GM11168 (cell line): Measurements from ENCODE around the gene SSR4.
"Not testable (repeated sequence)": the region's sequence is repeated elsewhere in the genome, so short reads cannot be mapped to it uniquely, and the experiment has no call there.

ENCODE experiments used
- in situ Hi-C: fragments of 300-500 bp; cut with MboI; formaldehyde crosslinking; loops from one replicate; pipeline ENCODE4 v1.12.0; 2022; ENCODE audit warnings: low sequenced_read_pairs; ENCODE audit not compliant: unreplicated experiment

Gene SSR4

DNA sequence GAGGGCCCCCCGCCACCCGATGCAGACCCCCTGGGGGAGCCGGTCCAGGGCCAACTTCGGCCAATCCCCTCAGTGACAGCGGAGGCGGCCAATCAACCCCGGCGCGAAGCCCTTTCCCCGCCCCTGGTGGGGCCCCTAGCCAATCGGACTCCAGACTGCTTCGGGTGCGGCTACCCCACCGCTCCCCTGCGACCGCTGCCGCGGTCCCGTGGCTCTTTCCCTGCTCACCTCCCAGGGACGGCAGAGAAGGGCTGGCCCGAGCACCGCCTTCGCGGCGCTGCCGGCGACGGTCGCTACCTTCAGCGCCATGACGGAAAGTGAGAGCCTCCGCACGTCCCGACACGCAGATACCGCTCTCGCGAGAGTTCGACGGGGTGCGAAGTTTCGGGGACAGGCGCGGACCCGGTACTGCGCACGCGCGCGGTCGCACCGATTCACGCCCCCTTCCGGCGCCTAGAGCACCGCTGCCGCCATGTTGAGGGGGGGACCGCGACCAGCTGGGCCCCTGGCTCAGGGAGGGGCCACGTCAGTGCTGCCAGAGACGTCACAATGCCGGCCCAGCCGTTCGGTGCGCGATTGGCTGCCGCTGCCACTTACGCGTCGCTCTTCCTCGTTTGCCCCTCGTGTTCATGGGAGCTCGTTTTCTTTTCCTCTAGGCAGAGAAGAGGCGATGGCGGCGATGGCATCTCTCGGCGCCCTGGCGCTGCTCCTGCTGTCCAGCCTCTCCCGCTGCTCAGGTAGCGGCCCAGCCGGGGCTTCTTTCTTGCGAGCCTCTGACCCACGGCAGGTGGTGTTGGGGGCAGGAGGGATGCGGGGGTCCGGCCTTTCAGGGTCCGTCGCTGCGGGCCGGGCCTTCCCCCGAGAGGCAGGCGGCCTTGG, at the start of gene SSR4, which contains the start of gene IDH3G:
Gene SSR4 (plus strand): TSS at position 651 of the 879 bp plus-strand sequence. CDS start 20 bp downstream, at position 671.
Gene IDH3G (minus strand): TSS at position 358 of the 879 bp plus-strand sequence. CDS start 49 bp downstream, at position 309.
- in situ Hi-C loops: no loop called here

DNA sequence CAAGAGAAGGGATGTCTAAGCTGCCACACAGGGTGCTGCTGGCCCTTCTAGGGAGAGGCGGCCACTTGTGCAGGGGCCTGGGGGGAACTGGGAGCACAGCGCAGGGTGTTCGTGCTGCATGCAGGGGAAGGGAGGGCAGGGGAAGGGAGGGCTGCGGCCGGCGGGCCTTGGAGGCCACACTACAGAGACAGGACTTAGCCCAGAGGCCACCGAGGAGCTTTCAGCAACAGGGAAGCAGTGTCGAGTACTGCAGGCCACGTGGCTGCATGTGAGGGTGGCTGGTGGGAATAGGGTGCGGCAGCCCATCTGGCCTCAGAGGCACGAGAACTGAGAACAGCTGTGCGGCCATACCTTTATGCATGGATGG, 49.4 kb upstream of the SSR4 start:
- in situ Hi-C loops: not testable (repeated sequence)

DNA sequence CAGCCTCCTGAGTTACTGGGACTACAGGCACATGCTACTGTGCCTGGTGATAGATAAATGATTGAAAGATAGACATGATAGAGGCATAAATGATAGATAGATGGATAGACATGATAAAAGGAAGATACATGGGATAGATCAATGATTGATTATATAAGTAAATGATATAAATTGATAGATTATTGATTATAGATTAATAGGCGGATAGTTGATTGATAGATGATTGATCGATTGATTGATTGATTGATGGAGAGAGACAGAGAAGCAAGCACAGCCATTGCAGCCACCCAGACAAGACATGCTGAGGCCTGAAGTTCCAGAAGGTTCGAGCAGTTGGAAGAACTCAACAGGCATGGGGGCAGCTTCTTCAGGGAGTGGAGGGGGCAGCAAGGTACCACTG, 48.1 kb upstream of the SSR4 start:
- in situ Hi-C loops: no loop called here

DNA sequence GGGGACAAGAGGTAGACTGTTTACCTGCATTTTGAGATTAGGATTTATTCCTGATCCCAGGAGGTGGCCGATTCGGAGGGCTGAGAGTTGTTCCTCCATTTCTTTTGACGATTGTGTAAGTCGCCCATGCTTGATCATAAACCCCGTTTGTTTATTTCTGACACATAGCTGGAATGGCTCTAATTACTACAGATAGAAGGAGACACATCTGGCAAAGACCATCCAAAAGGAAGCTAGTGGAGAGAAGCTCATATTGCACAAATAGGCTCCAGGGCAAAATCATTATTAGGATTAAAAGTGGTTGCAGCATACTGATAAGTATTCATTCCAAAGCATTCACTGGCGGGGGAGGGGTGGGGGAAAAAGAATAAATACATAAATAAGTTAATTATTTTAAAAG, 47.5 kb upstream of the SSR4 start:
- in situ Hi-C loops: not testable (repeated sequence)

DNA sequence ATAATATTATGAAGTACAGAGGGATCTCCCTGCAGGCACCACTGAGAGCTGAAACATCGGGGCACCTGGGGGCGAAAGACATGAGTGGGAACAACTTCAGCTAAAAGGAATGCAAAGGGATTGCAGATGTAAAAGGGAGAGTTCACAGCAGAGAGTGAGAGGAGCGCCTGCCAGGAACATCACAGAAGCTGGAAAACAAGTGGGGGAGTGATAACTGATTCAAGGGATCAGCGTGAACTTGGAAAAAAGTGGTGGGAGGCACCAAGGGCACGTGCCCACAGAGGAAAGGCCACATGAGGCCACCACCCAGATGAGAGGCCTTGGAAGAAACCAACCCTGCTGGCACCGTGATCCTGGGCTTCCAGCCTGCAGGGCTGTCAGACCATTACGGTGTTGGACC, 45.5 kb upstream of the SSR4 start:
- in situ Hi-C loops: not testable (repeated sequence)

DNA sequence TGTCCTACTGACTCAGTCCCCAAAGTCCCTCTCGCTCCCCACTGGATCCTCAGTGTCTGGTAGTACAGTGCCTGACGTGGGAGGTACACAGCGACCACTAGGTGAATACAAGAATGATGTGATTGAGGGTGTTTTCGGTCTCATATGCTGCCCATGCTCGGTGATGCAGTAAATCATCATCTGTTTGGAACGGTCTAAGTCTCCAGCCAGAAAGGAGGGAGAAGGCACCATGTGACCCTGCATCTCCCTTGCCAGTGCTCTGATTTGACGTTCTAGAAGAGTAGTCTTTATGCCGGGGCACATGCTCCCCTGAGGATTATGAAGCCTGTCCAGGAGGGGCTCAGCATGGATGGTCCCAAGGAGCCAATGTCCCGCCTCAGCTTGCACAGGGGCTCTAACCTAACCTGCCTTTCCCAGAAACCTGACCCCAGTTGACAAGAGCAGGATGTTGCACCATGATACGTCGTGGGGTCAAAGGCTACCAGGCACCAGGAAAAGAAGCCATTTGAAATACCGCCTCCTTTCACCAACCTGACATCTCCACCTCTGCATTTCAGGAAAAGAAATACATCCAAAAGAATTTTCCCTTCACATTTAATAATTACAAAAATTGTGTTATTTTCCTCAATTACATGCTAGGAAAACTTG, 44.2 kb upstream of the SSR4 start:
- in situ Hi-C loops: no loop called here

DNA sequence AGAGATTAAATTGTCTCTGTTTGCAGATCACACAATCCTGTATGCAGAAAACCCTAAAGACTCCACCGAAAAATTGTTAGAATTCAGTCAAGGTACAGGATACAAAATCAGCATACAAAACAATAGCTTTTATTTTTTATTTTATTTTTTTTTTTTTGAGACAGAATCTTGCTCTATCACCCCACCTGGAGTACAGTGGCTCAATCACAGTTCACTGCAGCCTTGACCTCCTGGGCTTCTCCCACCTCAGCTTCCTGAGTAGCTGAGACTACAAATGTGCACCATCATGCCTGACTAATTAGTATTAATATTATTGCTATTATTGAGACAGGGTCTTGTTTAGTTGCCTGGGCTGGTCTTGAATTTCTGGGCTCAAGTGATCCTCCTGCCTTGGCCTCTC, 39.3 kb upstream of the SSR4 start:
- in situ Hi-C loops: no loop called here

DNA sequence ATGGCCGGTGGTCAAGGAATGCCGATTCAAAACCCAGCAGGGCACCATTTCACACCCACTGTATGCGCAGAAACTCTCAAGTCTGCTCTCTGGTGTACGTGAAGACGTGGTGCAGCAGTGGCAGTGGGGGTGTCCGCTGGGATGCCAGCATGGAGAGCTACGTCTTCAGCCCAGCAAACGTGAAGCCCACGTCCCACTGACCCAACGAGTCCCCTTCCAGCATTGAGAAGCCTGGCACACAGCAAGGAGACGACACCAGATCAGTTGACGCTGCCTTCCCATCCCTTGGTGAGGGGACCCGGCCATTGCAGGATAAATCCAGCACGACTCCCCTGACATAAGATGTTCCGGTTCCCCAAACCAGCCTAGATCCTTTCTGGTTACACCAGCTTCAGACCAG, 32.6 kb upstream of the SSR4 start:
- in situ Hi-C loops: no loop called here

DNA sequence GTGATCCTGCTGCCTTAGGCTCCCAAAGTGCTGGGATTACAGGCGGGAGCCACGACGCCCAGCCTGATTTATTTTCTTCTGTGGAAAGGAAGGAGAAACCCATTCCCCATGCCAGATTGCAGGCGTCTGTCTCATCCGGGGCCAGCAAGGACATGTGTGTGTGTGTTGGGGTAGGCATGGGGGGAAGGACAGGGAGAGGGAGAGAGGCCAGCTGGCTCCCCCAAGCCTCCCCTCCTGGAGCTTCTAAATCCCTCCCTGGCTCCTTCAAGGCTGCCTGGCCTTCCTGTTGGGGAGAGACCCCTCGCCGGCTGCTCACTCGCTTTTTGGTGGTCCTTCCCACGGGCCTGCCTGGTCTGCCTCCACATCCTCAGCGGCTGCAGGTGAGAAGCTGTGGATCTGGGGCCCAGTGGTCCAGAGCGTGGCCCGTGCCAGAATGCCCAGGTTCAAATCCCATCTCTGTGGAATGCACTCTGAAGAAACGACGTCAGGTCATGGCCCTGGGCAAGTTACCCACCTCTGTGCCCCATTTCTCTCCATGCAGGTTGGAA, 31.8 kb upstream of the SSR4 start:
- in situ Hi-C loops: no loop called here

DNA sequence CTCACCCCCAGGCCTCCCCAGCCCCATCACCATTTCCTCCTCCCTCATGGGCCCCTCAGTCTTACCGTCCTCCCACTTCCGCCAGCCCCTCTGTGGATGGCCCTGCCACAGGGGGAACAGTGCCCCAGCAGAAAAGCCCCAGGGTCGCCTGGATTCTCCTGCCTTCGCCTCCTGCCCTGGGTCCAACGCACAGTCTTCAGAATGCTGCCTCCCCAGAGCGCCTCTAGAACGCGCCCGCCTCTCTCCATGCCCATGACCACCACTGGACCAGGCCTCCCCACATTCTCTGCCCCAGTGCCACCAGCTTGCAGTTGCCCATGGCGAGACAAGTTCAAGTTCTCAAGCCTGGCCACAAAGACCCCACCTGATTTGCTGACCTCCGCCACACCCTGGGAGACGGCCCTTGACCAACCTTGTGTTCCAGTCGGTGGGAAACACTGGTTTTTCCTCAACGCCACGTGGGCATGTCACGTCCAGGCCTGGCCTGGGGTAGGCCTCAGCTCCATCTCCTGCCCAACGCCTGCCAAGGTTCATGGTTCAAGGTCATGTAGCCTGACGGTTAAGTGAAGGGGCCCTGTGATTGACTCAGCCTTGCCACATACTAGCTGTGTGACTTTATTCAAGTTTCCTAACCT, 31.1 kb upstream of the SSR4 start:
- in situ Hi-C loops: no loop called here

DNA sequence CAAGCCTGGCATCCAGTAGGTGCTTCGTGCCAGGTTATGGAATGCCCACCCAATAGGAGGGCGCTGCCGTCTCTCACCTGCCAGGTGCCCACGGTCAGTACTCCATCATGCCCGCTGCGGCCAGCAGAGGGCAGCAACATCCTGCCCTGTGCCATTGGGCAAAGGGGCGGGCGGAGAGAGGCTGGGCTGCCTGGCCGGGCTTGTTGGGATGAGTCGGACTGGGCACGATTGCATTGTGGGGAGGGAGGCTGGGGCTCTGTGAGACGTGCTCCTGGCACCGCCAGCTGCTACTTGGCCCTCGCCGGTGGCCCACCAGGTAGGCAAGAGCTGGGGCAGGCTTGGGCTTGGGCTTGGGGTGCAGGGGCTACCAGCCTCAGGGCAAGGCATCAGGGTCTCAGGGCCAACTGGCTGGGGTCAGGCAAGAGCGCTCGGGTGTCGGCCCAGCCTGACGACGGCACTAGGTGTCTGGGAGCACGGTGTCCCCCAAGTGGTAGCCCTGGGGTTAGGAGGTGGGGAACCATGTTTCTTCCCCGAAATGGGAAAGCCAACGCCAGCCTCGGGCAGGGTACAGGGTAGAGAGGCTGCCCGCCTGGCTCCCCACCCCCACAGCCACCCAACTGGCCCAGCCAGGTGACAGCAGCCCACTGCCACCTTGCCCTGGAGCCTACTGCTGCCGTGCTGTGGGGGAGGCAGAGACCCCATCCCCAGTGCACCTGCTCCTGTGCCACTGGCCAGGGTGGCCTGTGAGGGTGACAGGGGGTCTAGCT, 30.3 kb upstream of the SSR4 start, which contains the start of gene PLXNB3:
Gene PLXNB3 (plus strand): TSS at position 261 of the 767 bp plus-strand sequence. CDS start 1,287 bp downstream, outside the sequence.
- in situ Hi-C loops: no loop called here

DNA sequence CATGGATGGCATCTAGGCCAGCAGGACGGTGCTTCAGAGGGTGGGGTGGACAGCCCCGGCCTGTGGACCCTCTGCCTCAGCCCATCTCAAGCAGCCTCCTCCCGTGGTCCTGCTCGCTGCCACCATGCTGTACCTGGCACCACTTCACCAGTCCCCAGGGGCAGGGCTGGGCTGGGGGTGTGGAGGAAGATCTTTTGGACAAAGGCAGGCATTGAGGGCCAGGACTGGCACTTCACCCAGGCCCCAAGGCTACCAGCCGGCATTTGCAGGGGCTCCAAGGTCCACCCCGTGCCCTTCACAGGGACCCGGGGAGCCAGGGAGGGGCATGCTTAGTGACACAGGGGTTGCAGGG, 29.7 kb upstream of the SSR4 start:
- in situ Hi-C loops: no loop called here

DNA sequence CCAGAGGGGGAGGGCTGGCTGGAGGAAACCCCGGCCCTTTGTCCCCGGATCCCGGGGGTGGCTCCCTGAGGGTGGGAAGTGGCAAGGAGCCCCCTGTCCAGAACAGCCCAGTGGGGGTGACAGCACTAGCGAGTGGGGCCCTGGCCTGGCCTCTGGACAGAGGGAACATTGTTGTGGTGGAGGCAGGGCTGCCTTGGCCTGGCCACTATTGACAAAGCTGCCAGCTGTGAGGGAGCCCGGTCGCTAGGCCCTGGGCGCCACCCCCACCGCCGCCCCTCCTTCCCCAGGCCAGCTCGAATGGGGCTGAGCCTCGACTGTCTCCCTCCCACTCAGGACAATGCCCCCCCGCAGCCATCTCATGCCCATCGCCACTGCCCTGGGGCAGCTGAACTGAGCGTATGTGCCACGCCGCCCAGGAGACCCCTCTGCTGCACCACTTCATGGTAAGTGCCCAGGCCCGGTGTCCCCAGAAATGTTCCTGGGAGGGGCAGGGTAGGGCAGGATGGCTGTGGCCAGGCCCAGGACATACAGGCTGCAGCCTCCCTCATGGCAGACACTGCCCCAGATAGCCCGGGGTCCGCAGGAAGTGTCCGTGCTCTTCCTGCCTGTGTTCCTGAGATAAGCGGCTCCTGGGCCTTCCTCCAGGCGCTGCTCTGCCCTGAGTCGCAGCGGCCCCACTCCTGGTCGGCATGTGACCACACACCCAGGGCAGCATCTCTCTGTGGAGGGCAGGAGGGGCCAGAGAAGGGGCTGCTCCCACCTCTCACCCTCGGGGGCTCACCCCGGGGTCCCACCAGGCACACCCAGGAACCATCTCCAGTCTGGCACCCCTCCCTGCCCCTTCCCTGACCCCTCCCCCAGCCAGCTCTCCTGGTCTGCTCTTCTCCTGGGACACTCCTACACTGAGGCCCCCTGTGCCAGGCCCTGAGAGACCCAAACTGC, 29.1 kb upstream of the SSR4 start:
- in situ Hi-C loops: no loop called here

DNA sequence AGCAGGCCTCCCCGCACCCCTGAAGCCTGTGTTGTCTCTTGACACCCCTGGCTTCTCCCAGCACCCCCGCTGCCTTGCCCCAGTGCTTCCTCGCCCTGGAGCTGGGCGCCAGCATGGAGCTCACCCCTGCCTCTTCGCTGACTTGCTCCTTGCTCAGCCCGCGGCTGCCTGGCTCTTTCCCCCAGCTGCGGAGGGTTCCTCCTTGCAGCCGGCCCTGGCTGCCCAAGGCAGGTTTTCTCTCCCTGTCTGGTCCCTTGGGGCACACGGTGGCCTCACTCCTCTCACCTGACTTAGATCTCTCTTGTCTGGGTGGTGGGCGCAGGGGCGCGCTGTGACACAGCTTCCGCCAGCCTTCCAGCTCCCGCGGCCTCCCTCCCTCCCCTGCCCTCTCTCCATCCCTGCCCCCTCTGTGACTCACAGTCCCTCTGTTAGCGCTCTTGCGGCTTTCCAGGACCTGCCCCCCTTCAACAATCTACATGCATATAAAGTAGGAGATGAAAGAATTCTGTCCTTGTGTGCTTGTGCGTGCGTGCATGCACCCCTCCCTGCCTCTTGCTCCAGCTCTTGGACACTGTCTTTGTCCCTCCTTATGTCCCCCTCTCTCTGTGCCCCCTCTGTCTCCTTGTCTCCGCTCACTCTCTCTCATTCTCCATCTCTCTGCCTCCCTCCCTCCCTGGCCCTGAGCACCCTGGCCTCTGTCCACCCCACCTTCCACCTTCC, 28.2 kb upstream of the SSR4 start:
- in situ Hi-C loops: no loop called here

DNA sequence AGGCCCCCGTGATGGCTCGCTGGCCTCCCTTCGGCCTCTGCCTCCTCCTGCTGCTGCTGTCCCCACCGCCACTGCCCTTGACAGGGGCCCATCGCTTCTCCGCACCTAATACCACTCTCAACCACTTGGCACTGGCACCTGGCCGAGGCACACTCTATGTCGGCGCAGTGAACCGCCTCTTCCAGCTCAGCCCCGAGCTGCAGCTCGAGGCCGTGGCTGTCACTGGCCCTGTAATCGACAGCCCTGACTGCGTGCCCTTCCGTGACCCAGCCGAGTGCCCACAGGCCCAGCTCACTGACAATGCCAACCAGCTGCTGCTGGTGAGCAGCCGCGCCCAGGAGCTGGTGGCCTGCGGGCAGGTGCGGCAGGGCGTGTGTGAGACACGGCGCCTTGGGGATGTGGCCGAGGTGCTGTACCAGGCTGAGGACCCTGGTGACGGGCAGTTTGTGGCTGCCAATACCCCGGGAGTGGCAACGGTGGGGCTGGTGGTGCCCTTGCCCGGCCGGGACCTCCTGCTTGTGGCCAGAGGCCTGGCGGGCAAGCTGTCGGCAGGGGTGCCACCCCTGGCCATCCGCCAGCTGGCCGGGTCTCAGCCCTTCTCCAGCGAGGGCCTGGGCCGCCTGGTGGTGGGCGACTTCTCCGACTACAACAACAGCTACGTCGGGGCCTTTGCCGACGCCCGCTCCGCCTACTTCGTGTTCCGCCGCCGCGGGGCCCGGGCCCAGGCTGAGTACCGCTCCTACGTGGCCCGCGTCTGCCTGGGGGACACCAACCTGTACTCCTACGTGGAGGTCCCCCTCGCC, 27.4 kb upstream of the SSR4 start:
- in situ Hi-C loops: no loop called here

DNA sequence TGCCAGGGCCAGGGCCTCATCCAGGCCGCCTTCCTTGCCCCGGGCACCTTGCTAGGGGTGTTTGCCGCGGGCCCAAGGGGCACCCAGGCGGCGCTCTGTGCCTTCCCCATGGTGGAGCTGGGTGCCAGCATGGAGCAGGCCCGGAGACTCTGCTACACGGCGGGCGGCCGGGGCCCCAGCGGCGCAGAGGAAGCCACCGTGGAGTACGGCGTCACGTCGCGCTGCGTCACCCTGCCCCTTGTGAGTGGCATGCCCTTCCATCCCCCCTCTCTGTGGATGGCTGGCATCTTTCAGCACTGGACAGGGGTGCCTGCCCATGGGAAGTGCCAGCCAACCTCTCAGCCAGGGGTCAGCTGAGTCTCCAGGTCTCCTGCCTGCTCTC, 26.8 kb upstream of the SSR4 start:
- in situ Hi-C loops: no loop called here

DNA sequence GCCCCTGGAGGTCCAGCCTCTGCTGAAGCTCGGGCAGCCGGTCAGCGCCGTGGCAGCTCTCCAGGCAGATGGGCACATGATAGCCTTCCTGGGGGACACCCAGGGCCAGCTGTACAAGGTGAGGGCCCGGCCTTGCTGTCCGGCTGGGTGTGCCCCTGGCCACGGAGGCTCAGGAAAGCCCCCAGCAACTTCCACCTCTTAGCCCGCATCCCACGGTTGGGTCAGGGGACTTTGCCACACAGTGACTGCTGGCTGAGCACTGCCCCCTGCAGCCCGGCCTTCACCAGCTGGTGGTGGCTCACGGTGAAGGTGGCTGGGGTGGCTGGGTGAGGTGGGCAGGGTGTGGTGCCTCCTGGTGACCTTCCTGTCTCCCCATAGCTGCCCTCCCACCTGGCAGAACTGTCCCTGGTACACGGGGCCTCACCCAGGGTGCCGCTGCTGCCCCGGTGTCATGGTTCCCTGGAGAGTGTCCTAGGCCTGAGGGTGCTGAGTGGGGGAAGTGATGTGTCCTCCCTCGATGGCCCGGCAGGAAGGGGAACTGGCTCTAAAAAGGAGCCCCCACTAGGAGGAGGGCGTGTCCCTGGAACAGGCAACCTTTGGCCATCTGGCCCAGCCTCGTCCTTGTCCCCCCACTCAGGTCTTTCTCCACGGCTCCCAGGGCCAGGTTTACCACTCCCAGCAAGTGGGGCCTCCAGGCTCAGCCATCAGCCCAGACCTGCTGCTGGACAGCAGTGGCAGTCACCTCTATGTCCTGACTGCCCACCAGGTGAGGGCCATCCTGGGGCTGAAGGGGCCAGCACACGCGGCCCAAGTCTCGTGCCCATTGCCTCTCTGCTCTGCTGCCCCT, 25.9 kb upstream of the SSR4 start:
- in situ Hi-C loops: no loop called here
